Measurements from ENCODE around the gene ARMC9.

GRCh38 chr2:231172025-231172424 lies 26.4 kb upstream of the ARMC9 start:
- no peak for TF ChIP-seq POLR2A (IDR thresholded peaks at IDR 0.05)
- no peak for TF ChIP-seq CTCF (IDR thresholded peaks at IDR 0.05)
- TF ChIP-seq EP300 (IDR thresholded peaks at IDR 0.05): no peak
- no peak for TF ChIP-seq POLR2AphosphoS5 (IDR thresholded peaks at IDR 0.05)

Data from suprapubic skin (tissue), 4 donors.